Body of pancreas (tissue), 4 donors: ENCODE results near the gene PRPSAP1. TPM values are rescaled to one million over a fixed set of nuclear protein-coding genes. Genes with fewer than 3 reads are reported as not detected.

ENCODE experiments used
- ATAC-seq: fragments of 150-250 bp; one replicate; pipeline ENCODE4 v1.9.1; 2016
- DNase-seq, 4 donors: peaks; one replicate each; pipeline ENCODE4 v3.0.0-alpha.2; 2019
- H3K27ac ChIP-seq, 4 donors: fragments of 200-600 bp; sonication (generic); 1 replicate in 3 of 4; 2 replicates in 1 of 4; pipeline versions ENCODE4 v1.5.1 to v1.6.1; 2016 to 2019; ENCODE audit warnings: mild to moderate bottlenecking in 1 of 4, mixed read lengths in 1 of 4, moderate library complexity in 1 of 4
- H3K27me3 ChIP-seq, 2 donors: fragments of 200-600 bp; sonication (generic); one replicate each; pipeline ENCODE4 v1.6.0; 2016; ENCODE audit warnings: mild to moderate bottlenecking in 1 of 2
- H3K36me3 ChIP-seq, 2 donors: fragments of 200-600 bp; sonication (generic); replicated peaks in 1 of 2; 2 replicates each; pipeline ENCODE4 v1.5.1; 2016; ENCODE audit warnings: low read depth in 2 of 2; ENCODE audit not compliant: insufficient read depth in 1 of 2
- H3K4me1 ChIP-seq: fragments of 200-600 bp; sonication (generic); one replicate; pipeline ENCODE4 v1.6.0; 2016
- H3K4me3 ChIP-seq, 2 donors: fragments of 200-600 bp; sonication (generic); 1 replicate in 1 of 2; 2 replicates in 1 of 2; pipeline ENCODE4 v1.5.1; 2016 to 2019
- H3K9me3 ChIP-seq, 3 donors: fragments of 200-600 bp; sonication (generic); 1 replicate in 2 of 3; 2 replicates in 1 of 3; pipeline ENCODE4 v1.5.1; 2016
- POLR2A ChIP-seq, 3 donors: fragments of 450-650 bp; IDR thresholded peaks; one replicate each; pipeline ENCODE4 v1.6.1; 2016; ENCODE audit warnings: antibody characterized with exemption in 3 of 3, mild to moderate bottlenecking in 2 of 3
- WGBS, 2 donors: methylation state at CpG; one replicate each; pipeline ENCODE4 v1.1.5; 2017; 5-methylcytosine and 5-hydroxymethylcytosine counted together
- intact Hi-C: fragments of 100-400 bp; cut with DNase I; formaldehyde crosslinking; loops from one replicate; pipeline ENCODE4 v1.15.1; 2023
- total RNA-seq, 2 donors: library from RNA; depleted of rRNA; stranded (reverse); fragments of >200 nt; gene quantifications; one replicate each; pipeline ENCODE4 v1.1.0, GENCODE V29; 2016
- TF ChIP-seq, protein P1 (sequence below), 7 experiments: fragments of 450-650 bp in 4 of 7; fragments of 200-600 bp in 3 of 7; sonication (generic) in 3 of 7; IDR thresholded peaks; one replicate each; pipeline ENCODE4 v1.5.1; 2016 to 2019; ENCODE audit warnings: antibody characterized with exemption in 7 of 7

PRPSAP1 gene
- total RNA-seq, 2 donors from 2014 or later: 34.8 to 55.7 TPM

DNA sequence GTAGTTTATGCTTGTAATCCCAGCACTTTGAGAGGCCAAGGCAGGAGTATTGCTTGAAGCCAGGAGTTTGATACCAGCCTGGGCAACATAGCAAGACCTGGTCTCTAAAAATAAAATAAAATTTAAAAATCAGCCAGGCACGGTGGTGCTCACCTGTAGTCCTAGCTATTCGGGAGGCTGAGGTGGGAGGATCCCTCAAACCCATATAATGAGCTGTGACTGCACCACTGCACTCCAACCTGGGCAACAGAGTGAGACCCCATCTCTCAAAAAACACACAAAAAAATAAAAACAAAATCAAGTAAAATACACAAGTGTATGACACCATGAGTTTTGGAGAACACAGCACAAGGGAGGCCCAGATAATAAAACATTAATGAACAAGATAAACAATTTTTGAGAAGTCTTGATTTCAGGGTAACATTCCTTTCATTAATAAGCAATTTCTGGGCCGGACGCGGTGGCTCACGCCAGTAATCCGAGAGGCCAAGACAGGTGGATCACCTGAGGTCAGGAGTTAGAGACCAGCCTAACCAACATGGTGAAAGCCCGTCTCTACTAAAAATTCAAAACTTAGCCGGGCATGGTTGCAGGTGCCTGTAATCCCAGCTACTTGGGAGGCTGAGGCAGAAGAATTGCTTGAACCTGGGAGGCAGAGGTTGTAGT, 17.9 kb downstream of the PRPSAP1 start:
- 95 to 97% methylated on average over 8 to 9 of the region's 9 CpGs for WGBS, 2 donors
- no peaks in the 10 kb centered on the region for H3K9me3 ChIP-seq
- no peak overlapping the region for H3K4me3 ChIP-seq
- intact Hi-C loops: no loop called here
- H3K27me3 ChIP-seq: no peaks in the 10 kb centered on the region
- no peak for DNase-seq
- H3K4me1 ChIP-seq: peaks cover 3% of the 10 kb centered on the region
- TF ChIP-seq POLR2A (IDR thresholded peaks at IDR 0.05): no peak
- TF ChIP-seq, protein P1, sequence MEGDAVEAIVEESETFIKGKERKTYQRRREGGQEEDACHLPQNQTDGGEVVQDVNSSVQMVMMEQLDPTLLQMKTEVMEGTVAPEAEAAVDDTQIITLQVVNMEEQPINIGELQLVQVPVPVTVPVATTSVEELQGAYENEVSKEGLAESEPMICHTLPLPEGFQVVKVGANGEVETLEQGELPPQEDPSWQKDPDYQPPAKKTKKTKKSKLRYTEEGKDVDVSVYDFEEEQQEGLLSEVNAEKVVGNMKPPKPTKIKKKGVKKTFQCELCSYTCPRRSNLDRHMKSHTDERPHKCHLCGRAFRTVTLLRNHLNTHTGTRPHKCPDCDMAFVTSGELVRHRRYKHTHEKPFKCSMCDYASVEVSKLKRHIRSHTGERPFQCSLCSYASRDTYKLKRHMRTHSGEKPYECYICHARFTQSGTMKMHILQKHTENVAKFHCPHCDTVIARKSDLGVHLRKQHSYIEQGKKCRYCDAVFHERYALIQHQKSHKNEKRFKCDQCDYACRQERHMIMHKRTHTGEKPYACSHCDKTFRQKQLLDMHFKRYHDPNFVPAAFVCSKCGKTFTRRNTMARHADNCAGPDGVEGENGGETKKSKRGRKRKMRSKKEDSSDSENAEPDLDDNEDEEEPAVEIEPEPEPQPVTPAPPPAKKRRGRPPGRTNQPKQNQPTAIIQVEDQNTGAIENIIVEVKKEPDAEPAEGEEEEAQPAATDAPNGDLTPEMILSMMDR (IDR thresholded peaks at IDR 0.05): no peak
- H3K36me3 ChIP-seq: no peaks in the 10 kb centered on the region
- no peak overlapping the region for H3K27ac ChIP-seq
- ATAC-seq: no peak

DNA sequence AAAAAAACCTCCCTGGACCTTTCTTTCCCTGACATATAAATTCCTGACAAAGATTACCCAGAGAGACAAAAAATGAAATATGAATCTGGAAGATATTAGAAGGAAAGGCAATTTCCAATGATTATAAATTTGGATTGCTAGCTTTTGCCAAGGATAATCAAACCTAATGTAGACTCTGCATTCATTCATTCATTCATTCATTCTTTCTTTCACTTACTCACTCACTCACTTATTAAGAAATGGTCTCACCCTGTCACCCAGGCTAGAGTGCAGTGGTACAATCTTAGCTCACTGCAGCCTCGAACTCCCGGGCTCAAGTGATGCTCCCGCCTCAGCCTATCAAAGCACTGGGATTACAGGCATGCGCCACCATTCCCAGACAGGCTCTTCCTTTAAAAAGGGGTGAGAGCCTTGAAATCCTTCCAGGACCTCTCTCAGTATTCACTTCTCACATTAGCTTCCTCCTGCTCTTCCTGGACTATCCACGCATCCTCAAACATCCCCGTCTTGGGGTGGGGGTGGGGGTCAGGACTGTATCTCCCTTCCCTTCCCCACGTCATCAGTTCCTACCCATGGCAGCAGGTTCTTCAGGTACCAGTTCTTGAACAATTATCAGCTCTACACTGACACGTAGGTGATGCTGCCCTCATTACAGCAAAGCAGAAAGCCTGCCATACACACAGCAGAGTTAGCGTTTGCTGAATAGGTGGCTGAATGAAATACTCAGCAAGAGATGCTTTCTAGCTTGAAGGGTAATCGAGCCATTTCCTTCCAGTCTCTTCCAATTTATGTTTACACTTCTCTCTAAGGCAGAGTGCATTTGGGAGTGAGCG, 19.8 kb downstream of the PRPSAP1 start:
- Histone ChIP-seq H3K4me1 (peaks cover 3% of the 10 kb centered on the region), H3K27me3 (no peaks in the 10 kb centered on the region), H3K4me3 (no peak overlapping the region), H3K36me3 (no peaks in the 10 kb centered on the region), H3K27ac (no peak overlapping the region), H3K9me3 (no peaks in the 10 kb centered on the region)
- TF ChIP-seq, protein P1 (IDR thresholded peaks at IDR 0.05): no peak
- TF ChIP-seq POLR2A (IDR thresholded peaks at IDR 0.05): no peak
- intact Hi-C loops: no loop called here
- ATAC-seq (no peak), DNase-seq (no peak)
- WGBS, 2 donors: 84 to 90% methylated on average over 11 of the region's 11 CpGs

DNA sequence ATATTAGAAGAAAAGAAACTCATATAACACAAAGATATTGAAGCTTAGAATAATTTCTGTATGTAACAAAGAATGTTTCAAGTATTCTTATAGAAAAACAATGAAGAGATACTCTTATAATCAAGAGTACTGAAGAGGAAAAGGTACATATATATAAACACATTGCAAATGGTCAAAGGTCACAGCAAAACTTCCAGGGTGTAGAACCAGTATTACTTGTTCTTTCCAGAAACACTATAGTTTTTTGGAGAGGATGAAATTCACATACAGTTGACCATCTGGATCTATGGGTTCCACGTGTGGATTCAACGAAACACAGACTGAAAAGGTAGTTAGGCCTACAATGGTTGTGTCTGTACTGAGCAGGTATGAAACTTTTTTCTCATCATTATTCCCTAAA, 22.6 kb downstream of the PRPSAP1 start:
- Histone ChIP-seq H3K27ac (no peak overlapping the region), H3K4me3 (no peak overlapping the region), H3K36me3 (peaks cover 0 to 10% of the 10 kb centered on the region in 2 donors), H3K27me3 (no peaks in the 10 kb centered on the region), H3K9me3 (no peaks in the 10 kb centered on the region), H3K4me1 (peaks cover 3% of the 10 kb centered on the region)
- WGBS, 2 donors: 62 to 68% methylated on average over 2 of the region's 2 CpGs
- no peak for TF ChIP-seq POLR2A (IDR thresholded peaks at IDR 0.05)
- TF ChIP-seq, protein P1 (IDR thresholded peaks at IDR 0.05): no peak
- ATAC-seq: no peak
- no peak for DNase-seq
- intact Hi-C loops: no loop called here

DNA sequence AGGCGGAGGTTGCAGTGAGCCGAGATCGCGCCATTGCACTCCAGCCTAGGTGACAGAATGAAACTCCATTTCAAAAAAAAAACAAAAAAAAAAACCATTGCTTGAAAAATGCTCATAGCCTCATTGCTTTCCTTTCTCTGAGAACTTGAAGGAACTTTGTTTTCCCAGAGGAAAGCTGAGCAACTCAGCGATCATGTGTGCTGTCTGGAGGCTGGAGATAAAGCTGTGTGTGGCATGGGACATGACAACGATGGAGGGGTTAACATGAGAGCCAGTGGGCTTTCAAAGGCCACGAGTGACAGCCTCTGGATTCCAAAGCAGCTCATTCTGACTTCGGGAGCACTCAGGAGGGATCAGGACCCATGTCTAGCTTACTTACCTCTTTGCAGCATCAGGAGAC, 24.1 kb downstream of the PRPSAP1 start:
- 85 to 90% methylated on average over 8 of the region's 8 CpGs for WGBS, 2 donors
- intact Hi-C loops: no loop called here
- Histone ChIP-seq H3K9me3 (no peaks in the 10 kb centered on the region), H3K27me3 (no peaks in the 10 kb centered on the region), H3K36me3 (peaks cover 0 to 10% of the 10 kb centered on the region in 2 donors), H3K4me3 (no peak overlapping the region), H3K27ac (no peak overlapping the region), H3K4me1 (peaks cover 3% of the 10 kb centered on the region)
- TF ChIP-seq, protein P1 (IDR thresholded peaks at IDR 0.05): no peak
- TF ChIP-seq POLR2A (IDR thresholded peaks at IDR 0.05): no peak
- no peak for ATAC-seq
- DNase-seq: no peak
